ENCODE measurements around the gene RELA. TPM values are rescaled to one million over a fixed set of nuclear protein-coding genes. Genes with fewer than 3 reads are reported as not detected.

Gene RELA
- total and polyA plus RNA-seq, 2 donors (not counting 3 experiments of a cell fraction or from before 2014, with no cell fraction given), result 78.7 to 105 TPM

DNA sequence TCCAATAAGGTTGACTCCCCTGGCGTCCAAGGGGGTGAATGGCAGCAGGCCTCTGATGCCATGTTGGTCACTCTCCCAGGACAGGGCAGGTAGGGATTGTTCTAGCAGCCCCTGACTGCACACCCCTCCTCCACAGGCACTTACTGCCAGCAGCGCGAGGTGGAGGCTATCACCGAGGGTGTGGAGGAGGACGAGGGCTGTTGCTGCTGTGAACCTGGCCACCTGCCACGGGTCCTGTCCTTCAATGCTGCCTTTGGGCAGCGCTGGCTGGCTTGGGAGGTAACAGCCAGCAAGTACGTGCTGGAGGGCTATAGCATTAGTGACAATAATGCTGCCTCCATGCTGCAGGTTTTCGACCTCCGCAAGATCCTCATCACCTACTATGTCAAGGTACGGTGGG lies 32.5 kb downstream of the RELA start:
- ChIA-PET CTCF (no interaction called here), POLR2A (no interaction called here)
- Histone ChIP-seq H3K4me1 (ENCODE audit: control insufficient read depth, extremely low read depth, insufficient read depth, low read length) (no peaks in the 10 kb centered on the region), H3K79me2 (ENCODE audit: control insufficient read depth, insufficient read depth, low read length) (no peaks in the 10 kb centered on the region), H3K9ac (replicated peaks; ENCODE audit: extremely low read depth, insufficient read depth, low read length) (no peak overlapping the region), H4K20me1 (replicated peaks; ENCODE audit: control insufficient read depth, extremely low read depth, insufficient read depth, low read length) (no peaks in the 10 kb centered on the region), H2AFZ (ENCODE audit: low read depth, low read length) (no peak overlapping the region), H3K27me3 (ENCODE audit: control insufficient read depth in 2 of 2, insufficient read depth in 2 of 2, low read length in 2 of 2) (no peaks in the 10 kb centered on the region), H3K27ac (ENCODE audit: insufficient read depth, low read depth, low read length) (no peak overlapping the region), H3K9me1 (replicated peaks; ENCODE audit: control insufficient read depth, extremely low read depth, insufficient read depth, low read length) (no peaks in the 10 kb centered on the region), H3K4me2 (ENCODE audit: insufficient read depth, low read length) (no peak overlapping the region), H3K36me3 (ENCODE audit: control insufficient read depth in 2 of 2, extremely low read depth in 1 of 2, insufficient read depth in 2 of 2, low read length in 2 of 2) (peaks cover 19 to 62% of the 10 kb centered on the region in 2 experiments), H3K4me3 (replicated peaks in 1 of 3; ENCODE audit: insufficient read depth in 1 of 3, low read depth in 1 of 3, low read length in 3 of 3) (no peak overlapping the region), H3K9me3 (replicated peaks; ENCODE audit: control insufficient read depth, insufficient read depth, low read length) (no peaks in the 10 kb centered on the region)
- dilution Hi-C loops (cut with MboI; ENCODE audit: extremely low pct_ligation_motif_present, low sequenced_read_pairs), result no loop called here
- BruUV-seq (replicated peaks), result no TSS peak
- intact Hi-C loops (cut with micrococcal nuclease), result no loop called here
- TF ChIP-seq POLR2AphosphoS5 (IDR thresholded peaks at IDR 0.05; ENCODE audit: insufficient read depth, low read depth, low read length), result no peak
- no peak for TF ChIP-seq EZH2 (IDR thresholded peaks at IDR 0.05; ENCODE audit: borderline replicate concordance, low read depth, low read length, severe bottlenecking)
- TF ChIP-seq, protein P1, sequence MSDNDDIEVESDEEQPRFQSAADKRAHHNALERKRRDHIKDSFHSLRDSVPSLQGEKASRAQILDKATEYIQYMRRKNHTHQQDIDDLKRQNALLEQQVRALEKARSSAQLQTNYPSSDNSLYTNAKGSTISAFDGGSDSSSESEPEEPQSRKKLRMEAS (IDR thresholded peaks at IDR 0.05; ENCODE audit: insufficient read depth, insufficient read length), result no peak
- no peak for TF ChIP-seq GATA2 (IDR thresholded peaks at IDR 0.05; ENCODE audit: insufficient read depth, insufficient read length, low read depth, low read length)
- no peak for TF ChIP-seq MYC (IDR thresholded peaks at IDR 0.05; ENCODE audit: low read depth, low read length)
- no peak for TF ChIP-seq JUN (IDR thresholded peaks at IDR 0.05; ENCODE audit: borderline replicate concordance, insufficient read depth, insufficient read length, low read depth)
- no peak for TF ChIP-seq FOS (IDR thresholded peaks at IDR 0.05; ENCODE audit: borderline replicate concordance, insufficient read depth, low read length)
- TF ChIP-seq, protein P2, sequence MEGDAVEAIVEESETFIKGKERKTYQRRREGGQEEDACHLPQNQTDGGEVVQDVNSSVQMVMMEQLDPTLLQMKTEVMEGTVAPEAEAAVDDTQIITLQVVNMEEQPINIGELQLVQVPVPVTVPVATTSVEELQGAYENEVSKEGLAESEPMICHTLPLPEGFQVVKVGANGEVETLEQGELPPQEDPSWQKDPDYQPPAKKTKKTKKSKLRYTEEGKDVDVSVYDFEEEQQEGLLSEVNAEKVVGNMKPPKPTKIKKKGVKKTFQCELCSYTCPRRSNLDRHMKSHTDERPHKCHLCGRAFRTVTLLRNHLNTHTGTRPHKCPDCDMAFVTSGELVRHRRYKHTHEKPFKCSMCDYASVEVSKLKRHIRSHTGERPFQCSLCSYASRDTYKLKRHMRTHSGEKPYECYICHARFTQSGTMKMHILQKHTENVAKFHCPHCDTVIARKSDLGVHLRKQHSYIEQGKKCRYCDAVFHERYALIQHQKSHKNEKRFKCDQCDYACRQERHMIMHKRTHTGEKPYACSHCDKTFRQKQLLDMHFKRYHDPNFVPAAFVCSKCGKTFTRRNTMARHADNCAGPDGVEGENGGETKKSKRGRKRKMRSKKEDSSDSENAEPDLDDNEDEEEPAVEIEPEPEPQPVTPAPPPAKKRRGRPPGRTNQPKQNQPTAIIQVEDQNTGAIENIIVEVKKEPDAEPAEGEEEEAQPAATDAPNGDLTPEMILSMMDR (IDR thresholded peaks at IDR 0.05; ENCODE audit: extremely low read depth in 1 of 2, insufficient read depth in 1 of 2, low read depth in 1 of 2, low read length in 2 of 2), result no peak
- no peak for TF ChIP-seq POLR2A (IDR thresholded peaks at IDR 0.05; ENCODE audit: low read depth, low read length)
- no peak for FAIRE-seq
- no peak for DNase-seq (ENCODE audit: low read depth, low spot score)

Measured in endothelial cell of umbilical vein (primary cell).